IMR-90 (cell line): Measurements from ENCODE around the gene RNF2. TPM values are rescaled to one million over a fixed set of nuclear protein-coding genes. Genes with fewer than 3 reads are reported as not detected.

ENCODE experiments used
- ATAC-seq: fragments of 200-7000 bp; cut with Tn5 transposase; 2 replicates; pipeline ENCODE4 v1.9.1; 2020; ENCODE audit warnings: low read depth, mild to moderate bottlenecking, moderate library complexity
- BruUV-seq: library from RNA; stranded (reverse); fragments of 400-500 nt; replicated peaks from 2 replicates; lab custom pipeline; 2021; lab: Mats Ljungman, UMichigan
- CTCF ChIA-PET: fragments of 300-600 bp; formaldehyde crosslinking; extraction: SDS; loops from one replicate; lab custom pipeline; 2021; ENCODE audit warnings: antibody characterized with exemption; lab: Yijun Ruan, JAX
- POLR2A ChIA-PET: fragments of 300-600 bp; sonication (Branson Sonifier 250); formaldehyde crosslinking; loops from one replicate; lab custom pipeline; 2022; ENCODE audit warnings: antibody characterized with exemption; ENCODE audit not compliant: unreplicated experiment; lab: Charles Lee
- DNase-seq: peaks from one replicate; pipeline ENCODE4 v3.0.0; 2013
- H2AFZ ChIP-seq: replicated peaks from 2 replicates; pipeline ENCODE3; 2013; ENCODE audit warnings: low read length, mild to moderate bottlenecking; ENCODE audit not compliant: poor library complexity
- H2AK5ac ChIP-seq: 2 replicates; pipeline ENCODE4 v1.6.1; 2013; ENCODE audit warnings: low read depth, low read length, inconsistent platforms
- H2AK9ac ChIP-seq: replicated peaks from 2 replicates; pipeline ENCODE3; 2013; ENCODE audit warnings: mild to moderate bottlenecking, low read depth, low read length, moderate library complexity; ENCODE audit not compliant: poor library complexity
- H2BK120ac ChIP-seq: 2 replicates; pipeline ENCODE4 v1.6.1; 2013; ENCODE audit warnings: low read depth, low read length, inconsistent platforms
- H2BK15ac ChIP-seq: 3 replicates; pipeline ENCODE4 v1.6.1; 2013; ENCODE audit warnings: low read depth, low read length, inconsistent platforms
- H2BK20ac ChIP-seq: 2 replicates; pipeline ENCODE4 v1.6.1; 2013; ENCODE audit warnings: low read depth, mild to moderate bottlenecking, inconsistent platforms, low read length, moderate library complexity
- H2BK5ac ChIP-seq: 2 replicates; pipeline ENCODE4 v1.6.1; 2013; ENCODE audit warnings: mild to moderate bottlenecking, low read depth, low read length, inconsistent platforms; ENCODE audit not compliant: poor library complexity, severe bottlenecking
- H3K14ac ChIP-seq: replicated peaks from 2 replicates; pipeline ENCODE4 v1.6.1; 2013; ENCODE audit warnings: low read depth, low read length, inconsistent platforms
- H3K18ac ChIP-seq: 2 replicates; pipeline ENCODE4 v1.6.1; 2013; ENCODE audit warnings: low read depth, low read length, control low read depth
- H3K23ac ChIP-seq: 2 replicates; pipeline ENCODE4 v1.6.1; 2013; ENCODE audit warnings: low read depth, low read length, inconsistent platforms
- H3K27ac ChIP-seq: 2 replicates; pipeline ENCODE4 v1.5.1; 2013; ENCODE audit warnings: mild to moderate bottlenecking, control low read depth, low read length; ENCODE audit not compliant: insufficient read depth
- H3K27me3 ChIP-seq: 2 replicates; pipeline ENCODE4 v1.6.1; 2013; ENCODE audit warnings: low read length; ENCODE audit not compliant: control insufficient read depth, insufficient read depth
- H3K36me3 ChIP-seq: 2 replicates; pipeline ENCODE4 v1.6.1; 2013; ENCODE audit warnings: low read length, mixed read lengths; ENCODE audit not compliant: control insufficient read depth, insufficient read depth
- H3K4ac ChIP-seq: 2 replicates; pipeline ENCODE4 v1.6.1; 2013; ENCODE audit warnings: low read depth, low read length, inconsistent platforms
- H3K4me1 ChIP-seq: 2 replicates; pipeline ENCODE4 v1.6.1; 2013; ENCODE audit warnings: low read length, mixed read lengths; ENCODE audit not compliant: control insufficient read depth, insufficient read depth
- H3K4me2 ChIP-seq: 2 replicates; pipeline ENCODE4 v1.6.1; 2013; ENCODE audit warnings: low read depth, mild to moderate bottlenecking, control low read depth, low read length, moderate library complexity
- H3K4me3 ChIP-seq: 2 replicates; pipeline ENCODE4 v1.5.1; 2013; ENCODE audit warnings: low read depth, mild to moderate bottlenecking, control low read depth, low read length, moderate library complexity; ENCODE audit not compliant: insufficient read depth
- H3K56ac ChIP-seq: 2 replicates; pipeline ENCODE4 v1.6.1; 2013; ENCODE audit warnings: low read length, inconsistent platforms; ENCODE audit not compliant: insufficient read depth; ENCODE audit errors: extremely low read depth
- H3K79me1 ChIP-seq, 2 experiments: 2 replicates each; pipeline ENCODE4 v1.6.1; 2013; ENCODE audit warnings: low read length in 2 of 2, inconsistent platforms in 1 of 2, low read depth in 1 of 2
- H3K9ac ChIP-seq: 2 replicates; pipeline ENCODE4 v1.6.1; 2013; ENCODE audit warnings: low read depth, low read length, control low read depth
- H3K9me1 ChIP-seq: 2 replicates; pipeline ENCODE4 v1.6.1; 2013; ENCODE audit warnings: low read length, inconsistent platforms; ENCODE audit not compliant: insufficient read depth
- H3K9me3 ChIP-seq: 2 replicates; pipeline ENCODE4 v1.6.1; 2013; ENCODE audit warnings: low read length; ENCODE audit not compliant: control insufficient read depth, insufficient read depth
- H4K20me1 ChIP-seq: 2 replicates; pipeline ENCODE4 v1.6.1; 2013; ENCODE audit warnings: low read length, inconsistent platforms; ENCODE audit not compliant: insufficient read depth
- H4K5ac ChIP-seq: 2 replicates; pipeline ENCODE4 v1.6.1; 2013; ENCODE audit warnings: mild to moderate bottlenecking, low read depth, low read length, control low read depth
- H4K8ac ChIP-seq, 2 experiments: 2 replicates each; pipeline ENCODE4 v1.6.1; 2013; ENCODE audit warnings: low read depth in 2 of 2, low read length in 2 of 2, control low read depth in 1 of 2, inconsistent platforms in 1 of 2
- H4K91ac ChIP-seq: 2 replicates; pipeline ENCODE4 v1.6.1; 2013; ENCODE audit warnings: low read depth, low read length, inconsistent platforms; ENCODE audit not compliant: insufficient read depth
- BHLHE40 ChIP-seq: fragments of 150-350 bp; IDR thresholded peaks from 2 replicates; pipeline ENCODE4 v1.6.1; 2016; ENCODE audit warnings: mild to moderate bottlenecking, low read depth, low read length
- CEBPB ChIP-seq: IDR thresholded peaks from 2 replicates; pipeline ENCODE4 v1.6.1; 2012; ENCODE audit warnings: low read depth, low read length, improper control_type of control experiment
- ELK1 ChIP-seq: fragments of 150-350 bp; IDR thresholded peaks from 2 replicates; pipeline ENCODE4 v1.6.1; 2016; ENCODE audit warnings: low read depth, mild to moderate bottlenecking, low read length, moderate library complexity, borderline replicate concordance
- POLR2A ChIP-seq: IDR thresholded peaks from 2 replicates; pipeline ENCODE4 v1.6.1; 2012; ENCODE audit warnings: mild to moderate bottlenecking, low read depth, low read length
- RAD21 ChIP-seq: IDR thresholded peaks from 2 replicates; pipeline ENCODE4 v1.6.1; 2012; ENCODE audit warnings: low read length, improper control_type of control experiment
- dilution Hi-C: fragments of 300-500 bp; cut with HindIII; formaldehyde crosslinking; loops from one replicate; pipeline ENCODE4 v1.14.3; 2018; ENCODE audit warnings: low sequenced_read_pairs; ENCODE audit not compliant: unreplicated experiment
- in situ Hi-C: fragments of 300-500 bp; cut with MboI; formaldehyde crosslinking; loops from 3 replicates; pipeline ENCODE4 v1.14.3; 2019; ENCODE audit warnings: low sequenced_read_pairs, inconsistent platforms, mixed read lengths
- intact Hi-C: fragments of 100-400 bp; cut with micrococcal nuclease; formaldehyde crosslinking; loops from 2 replicates; pipeline ENCODE4 v1.10.0; 2022
- polyA plus RNA-seq, 3 experiments: library from polyadenylated mRNA; depleted of rRNA; stranded (reverse); fragments of >200 nt; gene quantifications; 2 replicates each; pipeline ENCODE4 v1.2.3, GENCODE V29; 2012; ENCODE audit warnings: low replicate concordance in 1 of 3
- total RNA-seq: library from RNA; depleted of rRNA; stranded (reverse); fragments of >200 nt; gene quantifications from 2 replicates; pipeline ENCODE4 v1.2.3, GENCODE V29; 2012

Gene RNF2
- total and polyA plus RNA-seq, 2 of the 4 experiments (the other 2 are of a cell fraction), result 22.6 to 48.8 TPM

GRCh38 chr1:185068341-185068740 lies 23.0 kb downstream of the RNF2 start:
- Histone ChIP-seq H3K27ac (no peak overlapping the region), H3K4me1 (no peaks in the 10 kb centered on the region), H4K8ac (no peak overlapping the region), H3K4me3 (no peak overlapping the region), H2BK15ac (no peak overlapping the region), H3K14ac (no peak overlapping the region), H2AFZ (no peak overlapping the region), H3K9ac (no peak overlapping the region), H4K5ac (no peak overlapping the region), H3K79me1 (peaks cover 30 to 53% of the 10 kb centered on the region in 2 experiments), H2BK5ac (no peak overlapping the region), H3K18ac (no peak overlapping the region), H4K20me1 (peaks cover 6% of the 10 kb centered on the region; the same call in 1 of the 2 replicates), H2BK20ac (no peak overlapping the region), H3K27me3 (no peaks in the 10 kb centered on the region), H2AK9ac (no peak overlapping the region), H3K36me3 (no peaks in the 10 kb centered on the region), H3K4ac (no peak overlapping the region), H2BK120ac (no peak overlapping the region), H3K23ac (no peak overlapping the region), H3K56ac (no peak overlapping the region), H3K9me1 (no peaks in the 10 kb centered on the region), H3K9me3 (0 out of 2 replicates have a peak, but pooled peaks cover 2% of the 10 kb centered on the region), H4K91ac (no peak overlapping the region), H3K4me2 (no peak overlapping the region), H2AK5ac (no peak overlapping the region)
- TF ChIP-seq ELK1, result no peak
- no peak for TF ChIP-seq CEBPB
- no peak for TF ChIP-seq POLR2A
- no peak for TF ChIP-seq BHLHE40
- TF ChIP-seq RAD21, result no peak
- dilution Hi-C loops, result no loop called here
- BruUV-seq, result no TSS peak
- in situ Hi-C loops, result no loop called here
- ChIA-PET CTCF (no interaction called here), POLR2A (no interaction called here)
- DNase-seq (no peak), ATAC-seq (no peak)
- intact Hi-C loops, result no loop called here
